ENCODE results near the gene METTL22.

GRCh38 chr16:8667492-8667891 lies 46.0 kb downstream of the METTL22 start:
- TF ChIP-seq, protein P1, sequence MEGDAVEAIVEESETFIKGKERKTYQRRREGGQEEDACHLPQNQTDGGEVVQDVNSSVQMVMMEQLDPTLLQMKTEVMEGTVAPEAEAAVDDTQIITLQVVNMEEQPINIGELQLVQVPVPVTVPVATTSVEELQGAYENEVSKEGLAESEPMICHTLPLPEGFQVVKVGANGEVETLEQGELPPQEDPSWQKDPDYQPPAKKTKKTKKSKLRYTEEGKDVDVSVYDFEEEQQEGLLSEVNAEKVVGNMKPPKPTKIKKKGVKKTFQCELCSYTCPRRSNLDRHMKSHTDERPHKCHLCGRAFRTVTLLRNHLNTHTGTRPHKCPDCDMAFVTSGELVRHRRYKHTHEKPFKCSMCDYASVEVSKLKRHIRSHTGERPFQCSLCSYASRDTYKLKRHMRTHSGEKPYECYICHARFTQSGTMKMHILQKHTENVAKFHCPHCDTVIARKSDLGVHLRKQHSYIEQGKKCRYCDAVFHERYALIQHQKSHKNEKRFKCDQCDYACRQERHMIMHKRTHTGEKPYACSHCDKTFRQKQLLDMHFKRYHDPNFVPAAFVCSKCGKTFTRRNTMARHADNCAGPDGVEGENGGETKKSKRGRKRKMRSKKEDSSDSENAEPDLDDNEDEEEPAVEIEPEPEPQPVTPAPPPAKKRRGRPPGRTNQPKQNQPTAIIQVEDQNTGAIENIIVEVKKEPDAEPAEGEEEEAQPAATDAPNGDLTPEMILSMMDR (IDR thresholded peaks at IDR 0.05 in 8 of 11, conservative IDR thresholded peaks at IDR 0.05 in 3 of 11): no peak
- TF ChIP-seq POLR2A (IDR thresholded peaks at IDR 0.05): no peak
